Measurements from ENCODE around the gene COL4A4. TPM values are rescaled to one million over a fixed set of nuclear protein-coding genes. Genes with fewer than 3 reads are reported as not detected.
"Not testable (repeated sequence)": the region's sequence is repeated elsewhere in the genome, so short reads cannot be mapped to it uniquely, and the experiment has no call there.

COL4A4 gene
- total and polyA plus RNA-seq, 3 experiments from 2014 or later: 0.08 TPM; not detected in 2

DNA sequence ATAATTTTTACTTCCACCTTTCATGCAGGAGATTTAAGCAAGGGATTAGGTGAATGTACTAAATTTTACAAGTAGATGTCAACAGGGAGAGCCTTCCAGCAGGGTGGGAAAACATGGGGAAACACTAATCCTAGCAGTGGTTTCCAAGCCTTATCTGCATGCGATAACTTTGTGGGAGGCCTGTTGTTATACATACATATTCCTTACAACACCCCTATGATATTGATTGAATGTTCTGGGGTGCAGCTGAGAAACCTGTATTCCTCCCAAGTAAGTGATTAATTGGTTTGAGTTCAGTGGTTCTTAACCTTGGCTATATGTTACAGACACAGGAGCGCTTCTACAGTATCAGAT is 65.9 kb downstream of the COL4A4 start:
- no peaks in the 10 kb centered on the region for H3K36me3 ChIP-seq (ENCODE audit: insufficient read depth, low read length)
- no peaks in the 10 kb centered on the region for H3K27me3 ChIP-seq (ENCODE audit: insufficient read depth, low read length, poor library complexity, severe bottlenecking)
- H3K4me1 ChIP-seq (ENCODE audit: insufficient read depth, low read length): no peaks in the 10 kb centered on the region
- no peak for DNase-seq
- H3K4me3 ChIP-seq (ENCODE audit: low read length): no peak overlapping the region
- H3K27me3 Mint-ChIP-seq: no peaks in the 10 kb centered on the region
- no peak overlapping the region for H3K4me3 Mint-ChIP-seq
- no peak overlapping the region for H3K27ac Mint-ChIP-seq
- CTCF ChIA-PET: no interaction called here
- H3K27ac ChIP-seq (ENCODE audit: low read depth, low read length): no peak overlapping the region
- no peaks in the 10 kb centered on the region for H3K9me3 ChIP-seq (ENCODE audit: low read length)
- no peaks in the 10 kb centered on the region for H3K36me3 Mint-ChIP-seq
- H3K4me1 Mint-ChIP-seq: no peaks in the 10 kb centered on the region
- H3K9me3 Mint-ChIP-seq: no peaks in the 10 kb centered on the region
- POLR2A ChIA-PET: no interaction called here

GRCh38 chr2:227097495-227098161 is 66.4 kb downstream of the COL4A4 start:
- no peaks in the 10 kb centered on the region for H3K27me3 Mint-ChIP-seq
- no peak overlapping the region for H3K27ac Mint-ChIP-seq
- no peak overlapping the region for H3K4me3 Mint-ChIP-seq
- Histone ChIP-seq H3K36me3 (ENCODE audit: insufficient read depth, low read length) (no peaks in the 10 kb centered on the region), H3K4me1 (ENCODE audit: insufficient read depth, low read length) (no peaks in the 10 kb centered on the region), H3K27ac (ENCODE audit: low read depth, low read length) (no peak overlapping the region), H3K4me3 (ENCODE audit: low read length) (no peak overlapping the region), H3K27me3 (ENCODE audit: insufficient read depth, low read length, poor library complexity, severe bottlenecking) (no peaks in the 10 kb centered on the region), H3K9me3 (ENCODE audit: low read length) (no peaks in the 10 kb centered on the region)
- no peak for DNase-seq
- H3K36me3 Mint-ChIP-seq: no peaks in the 10 kb centered on the region
- H3K9me3 Mint-ChIP-seq: no peaks in the 10 kb centered on the region
- ChIA-PET POLR2A (no interaction called here), CTCF (no interaction called here)
- no peaks in the 10 kb centered on the region for H3K4me1 Mint-ChIP-seq

- Mint-ChIP-seq H3K4me1 (no peaks in the 10 kb centered on the region), H3K27ac (no peak overlapping the region), H3K27me3 (peaks cover 0 to 3% of the 10 kb centered on the region in 2 donors), H3K4me3 (no peak overlapping the region), H3K36me3 (no peaks in the 10 kb centered on the region), H3K9me3 (no peaks in the 10 kb centered on the region)
- Histone ChIP-seq H3K9me3 (ENCODE audit: low read length) (no peaks in the 10 kb centered on the region), H3K4me3 (ENCODE audit: low read length) (no peak overlapping the region), H3K36me3 (ENCODE audit: insufficient read depth, low read length) (no peaks in the 10 kb centered on the region), H3K27me3 (ENCODE audit: insufficient read depth, low read length, poor library complexity, severe bottlenecking) (no peaks in the 10 kb centered on the region), H3K27ac (ENCODE audit: low read depth, low read length) (no peak overlapping the region), H3K4me1 (ENCODE audit: insufficient read depth, low read length) (no peaks in the 10 kb centered on the region)
- DNase-seq: no peak
- CTCF ChIA-PET: no interaction called here
- POLR2A ChIA-PET: no interaction called here
Measured at GRCh38 chr2:227095346-227095745, 68.7 kb downstream of the COL4A4 start.

GRCh38 chr2:227082286-227082685 is 81.7 kb downstream of the COL4A4 start:
- ChIA-PET POLR2A (no interaction called here), CTCF (no interaction called here)
- H3K36me3 Mint-ChIP-seq: no peaks in the 10 kb centered on the region
- no peaks in the 10 kb centered on the region for H3K36me3 ChIP-seq (ENCODE audit: insufficient read depth, low read length)
- H3K4me1 Mint-ChIP-seq: no peaks in the 10 kb centered on the region
- no peaks in the 10 kb centered on the region for H3K27me3 ChIP-seq (ENCODE audit: insufficient read depth, low read length, poor library complexity, severe bottlenecking)
- no peaks in the 10 kb centered on the region for H3K9me3 ChIP-seq (ENCODE audit: low read length)
- H3K4me3 ChIP-seq (ENCODE audit: low read length): no peak overlapping the region
- H3K27ac Mint-ChIP-seq: no peak overlapping the region
- H3K9me3 Mint-ChIP-seq: peaks cover 0 to 6% (median 0%) of the 10 kb centered on the region in 5 donors
- peaks cover 7 to 30% of the 10 kb centered on the region in 2 donors for H3K27me3 Mint-ChIP-seq
- no peak overlapping the region for H3K27ac ChIP-seq (ENCODE audit: low read depth, low read length)
- DNase-seq: no peak
- H3K4me3 Mint-ChIP-seq: no peak overlapping the region
- no peaks in the 10 kb centered on the region for H3K4me1 ChIP-seq (ENCODE audit: insufficient read depth, low read length)

GRCh38 chr2:227079726-227080125 is 84.3 kb downstream of the COL4A4 start:
- Mint-ChIP-seq H3K36me3 (no peaks in the 10 kb centered on the region), H3K27ac (no peak overlapping the region)

DNA sequence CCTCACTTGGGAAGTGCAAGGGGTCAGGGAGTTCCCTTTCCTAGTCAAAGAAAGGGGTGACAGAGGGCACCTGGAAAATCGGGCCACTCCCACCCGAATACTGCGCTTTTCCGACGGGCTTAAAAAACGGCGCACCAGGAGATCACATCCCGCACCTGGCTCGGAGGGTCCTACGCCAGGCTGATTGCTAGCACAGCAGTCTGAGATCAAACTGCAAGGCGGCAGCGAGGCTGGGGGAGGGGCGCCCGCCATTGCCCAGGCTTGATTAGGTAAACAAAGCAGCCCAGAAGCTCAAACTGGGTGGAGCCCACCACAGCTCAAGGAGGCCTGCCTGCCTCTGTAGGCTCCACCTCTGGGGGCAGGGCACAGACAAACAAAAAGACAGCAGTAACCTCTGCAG is 98.9 kb downstream of the COL4A4 start:
- CTCF ChIA-PET: not testable (repeated sequence)

More at GRCh38 chr2:227079726-227080125, 84.3 kb downstream of the COL4A4 start:
- no peaks in the 10 kb centered on the region for H3K4me1 Mint-ChIP-seq
- H3K4me3 Mint-ChIP-seq: no peak overlapping the region
- Histone ChIP-seq H3K27ac (ENCODE audit: low read depth, low read length) (no peak overlapping the region), H3K9me3 (ENCODE audit: low read length) (no peaks in the 10 kb centered on the region), H3K27me3 (ENCODE audit: insufficient read depth, low read length, poor library complexity, severe bottlenecking) (no peaks in the 10 kb centered on the region), H3K4me3 (ENCODE audit: low read length) (no peak overlapping the region), H3K36me3 (ENCODE audit: insufficient read depth, low read length) (no peaks in the 10 kb centered on the region), H3K4me1 (ENCODE audit: insufficient read depth, low read length) (no peaks in the 10 kb centered on the region)
- peaks cover 3 to 20% of the 10 kb centered on the region in 2 donors for H3K27me3 Mint-ChIP-seq
- H3K9me3 Mint-ChIP-seq: peaks cover 0 to 2% (median 0%) of the 10 kb centered on the region in 5 donors
- ChIA-PET CTCF (no interaction called here), POLR2A (no interaction called here)
- no peak for DNase-seq

GRCh38 chr2:227058888-227059399 is 105.1 kb downstream of the COL4A4 start:
- Histone ChIP-seq H3K27me3 (ENCODE audit: insufficient read depth, low read length, poor library complexity, severe bottlenecking) (no peaks in the 10 kb centered on the region), H3K27ac (ENCODE audit: low read depth, low read length) (no peak overlapping the region), H3K4me1 (ENCODE audit: insufficient read depth, low read length) (no peaks in the 10 kb centered on the region), H3K4me3 (ENCODE audit: low read length) (no peak overlapping the region), H3K36me3 (ENCODE audit: insufficient read depth, low read length) (no peaks in the 10 kb centered on the region), H3K9me3 (ENCODE audit: low read length) (no peaks in the 10 kb centered on the region)
- POLR2A ChIA-PET: no interaction called here
- CTCF ChIA-PET: no interaction called here
- H3K4me3 Mint-ChIP-seq: no peak overlapping the region
- H3K36me3 Mint-ChIP-seq: peaks cover 0 to 1% (median 0%) of the 10 kb centered on the region in 3 donors
- peaks cover 0 to under 1% (median 0%) of the 10 kb centered on the region in 5 donors for H3K9me3 Mint-ChIP-seq
- peaks cover 0 to 36% of the 10 kb centered on the region in 2 donors for H3K27me3 Mint-ChIP-seq
- no peaks in the 10 kb centered on the region for H3K4me1 Mint-ChIP-seq
- no peak for DNase-seq
- no peak overlapping the region for H3K27ac Mint-ChIP-seq

More for the DNA sequence above, 98.9 kb downstream of the COL4A4 start:
- H3K27me3 ChIP-seq (ENCODE audit: insufficient read depth, low read length, poor library complexity, severe bottlenecking); H3K27ac Mint-ChIP-seq; DNase-seq; H3K4me1 ChIP-seq (ENCODE audit: insufficient read depth, low read length); H3K27ac ChIP-seq (ENCODE audit: low read depth, low read length); H3K36me3 Mint-ChIP-seq; H3K9me3 ChIP-seq (ENCODE audit: low read length); H3K4me1 Mint-ChIP-seq; H3K4me3 ChIP-seq (ENCODE audit: low read length); H3K36me3 ChIP-seq (ENCODE audit: insufficient read depth, low read length); H3K9me3 Mint-ChIP-seq; POLR2A ChIA-PET; H3K4me3 Mint-ChIP-seq: not testable (repeated sequence)
- H3K27me3 Mint-ChIP-seq: peaks cover 2 to 24% of the 10 kb centered on the region in 2 donors

DNA sequence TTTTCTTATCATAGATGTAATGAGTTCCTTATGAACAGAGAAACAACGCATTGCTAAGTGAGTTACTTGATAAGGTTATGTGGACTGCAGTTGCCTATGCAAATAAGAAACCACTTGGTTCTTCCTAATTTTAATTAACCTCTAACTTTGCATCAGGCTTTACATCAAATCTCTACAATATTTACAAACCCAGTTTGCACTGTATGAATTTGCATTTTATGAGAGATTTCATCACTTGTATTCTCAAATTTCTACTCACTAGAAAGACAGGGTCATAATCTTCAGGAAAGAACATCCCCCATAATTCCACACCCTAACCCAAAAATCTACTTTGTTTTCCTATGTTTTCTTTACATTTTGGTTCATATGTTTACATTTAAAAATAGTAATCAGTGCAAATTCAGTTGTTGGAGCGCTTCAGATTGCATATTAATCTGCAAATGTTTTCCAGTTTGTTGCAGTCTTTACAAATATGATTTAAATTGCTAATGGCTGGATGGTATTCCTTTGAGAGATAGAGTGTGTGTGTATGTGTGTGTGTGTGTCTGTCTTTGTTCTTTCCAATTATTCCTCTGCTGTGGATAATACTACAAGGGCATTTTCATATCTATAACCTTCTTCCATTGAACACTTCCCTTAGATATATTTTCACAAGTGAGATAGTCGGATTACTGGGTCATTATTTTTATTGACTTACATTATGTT is 106.1 kb downstream of the COL4A4 start:
- ChIA-PET CTCF (no interaction called here), POLR2A (no interaction called here)
- Histone ChIP-seq H3K4me1 (ENCODE audit: insufficient read depth, low read length) (no peaks in the 10 kb centered on the region), H3K27me3 (ENCODE audit: insufficient read depth, low read length, poor library complexity, severe bottlenecking) (no peaks in the 10 kb centered on the region), H3K9me3 (ENCODE audit: low read length) (no peaks in the 10 kb centered on the region), H3K36me3 (ENCODE audit: insufficient read depth, low read length) (no peaks in the 10 kb centered on the region), H3K27ac (ENCODE audit: low read depth, low read length) (no peak overlapping the region), H3K4me3 (ENCODE audit: low read length) (no peak overlapping the region)
- no peak overlapping the region for H3K27ac Mint-ChIP-seq
- H3K4me1 Mint-ChIP-seq: no peaks in the 10 kb centered on the region
- no peak for DNase-seq
- peaks cover 0 to 36% of the 10 kb centered on the region in 2 donors for H3K27me3 Mint-ChIP-seq
- H3K9me3 Mint-ChIP-seq: no peaks in the 10 kb centered on the region
- no peak overlapping the region for H3K4me3 Mint-ChIP-seq
- H3K36me3 Mint-ChIP-seq: peaks cover 0 to 1% (median 0%) of the 10 kb centered on the region in 3 donors

Data from CD8-positive, alpha-beta memory T cell (primary cell).